ENCODE measurements around the gene CYP4F2. TPM values are rescaled to one million over a fixed set of nuclear protein-coding genes. Genes with fewer than 3 reads are reported as not detected.
"Not testable (repeated sequence)": the region's sequence is repeated elsewhere in the genome, so short reads cannot be mapped to it uniquely, and the experiment has no call there.

Gene CYP4F2
- total and polyA plus RNA-seq, 2 of the 8 experiments (the other 6 are each of a cell fraction or from before 2014, with no cell fraction given): not detected

DNA sequence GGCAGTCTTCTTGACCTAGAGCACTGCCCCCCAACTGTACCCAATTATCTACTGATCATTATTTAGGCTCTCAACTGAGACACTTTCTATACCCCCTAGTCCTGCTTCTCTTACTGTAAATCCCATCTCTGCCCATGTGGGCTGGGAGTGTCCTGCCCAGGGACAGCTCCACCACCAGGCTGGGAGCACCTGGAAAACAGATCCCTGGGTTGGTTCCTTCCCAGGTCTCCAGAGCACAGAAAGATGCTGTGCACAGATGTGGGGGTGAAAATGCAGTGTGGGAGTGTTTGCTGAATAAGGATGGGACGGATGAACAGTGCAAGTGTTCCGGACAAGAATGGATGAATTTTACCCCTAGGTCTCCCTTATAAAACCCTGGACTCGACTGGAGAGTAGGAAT is 12.7 kb downstream of the CYP4F2 start (continued):
- TF ChIP-seq NANOG (IDR thresholded peaks at IDR 0.05; ENCODE audit: insufficient read depth, low read depth, low read length, poor library complexity, severe bottlenecking) (no peak), TCF12 (IDR thresholded peaks at IDR 0.05; ENCODE audit: low read depth, low read length) (no peak)

DNA sequence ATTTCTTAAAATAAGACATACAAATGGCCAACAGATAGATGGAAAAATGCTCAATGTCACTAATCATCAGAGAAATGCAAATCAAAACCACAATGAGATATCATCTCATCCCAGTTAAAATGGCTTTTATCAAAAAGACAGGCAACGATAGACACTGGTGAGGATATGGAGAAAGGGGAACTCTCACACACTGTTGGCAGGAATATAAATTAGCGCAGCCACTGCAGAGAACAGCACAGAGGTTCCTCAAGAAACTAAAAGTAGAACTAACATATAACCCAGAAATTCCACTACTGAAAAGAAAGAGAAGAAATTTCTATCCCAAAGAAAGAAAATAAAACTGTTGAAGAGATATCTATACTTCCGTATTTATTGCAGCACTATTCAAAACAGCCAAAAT is 14.5 kb downstream of the CYP4F2 start:
- not testable (repeated sequence) for H2BK120ac ChIP-seq (replicated peaks; ENCODE audit: low read depth, low read length)

More for the DNA sequence above, 14.5 kb downstream of the CYP4F2 start:
- DNase-seq (ENCODE audit: low read depth in 1 of 2, low spot score in 2 of 2); H3K4me2 ChIP-seq (ENCODE audit: insufficient read depth in 1 of 2, low read depth in 2 of 2, low read length in 2 of 2); FAIRE-seq; H2BK5ac ChIP-seq (ENCODE audit: low read depth, low read length); H4K5ac ChIP-seq (ENCODE audit: insufficient read length, low read depth, low read length); H2AFZ ChIP-seq (ENCODE audit: low read length); H3K23me2 ChIP-seq (ENCODE audit: low read depth, low read length); H3K18ac ChIP-seq (ENCODE audit: extremely low read depth, low read length); H2AK5ac ChIP-seq (ENCODE audit: low read depth, low read length); H3K36me3 ChIP-seq (ENCODE audit: control insufficient read depth in 2 of 4, insufficient read depth in 4 of 4, low read length in 3 of 4); H4K20me1 ChIP-seq (replicated peaks in 1 of 2; ENCODE audit: control insufficient read depth in 1 of 2, insufficient read depth in 2 of 2, low read length in 2 of 2); H3K27me3 ChIP-seq (replicated peaks in 1 of 4; ENCODE audit: control insufficient read depth in 3 of 4, extremely low read depth in 1 of 4, insufficient read depth in 3 of 4, low read length in 3 of 4); H2BK12ac ChIP-seq (ENCODE audit: low read depth, low read length); H4K8ac ChIP-seq (ENCODE audit: extremely low read depth, insufficient read depth, low read length); H3K4me3 ChIP-seq (ENCODE audit: extremely low read depth in 1 of 4, insufficient read depth in 2 of 4, low read depth in 3 of 4, low read length in 4 of 4); H3K79me1 ChIP-seq (ENCODE audit: low read depth, low read length); H3K79me2 ChIP-seq (ENCODE audit: control insufficient read depth in 1 of 2, insufficient read depth in 2 of 2, low read length in 2 of 2); POLR2A ChIA-PET (ENCODE audit: partially characterized antibody); H3K4me1 ChIP-seq (replicated peaks in 1 of 4; ENCODE audit: control insufficient read depth in 3 of 4, insufficient read depth in 4 of 4, low read length in 3 of 4); H3K9ac ChIP-seq (replicated peaks in 1 of 4; ENCODE audit: extremely low read depth in 1 of 4, low read depth in 3 of 4, low read length in 3 of 4); H3K14ac ChIP-seq (ENCODE audit: insufficient read length); H4K91ac ChIP-seq (replicated peaks; ENCODE audit: insufficient read length, low read length); H3K4ac ChIP-seq (replicated peaks; ENCODE audit: insufficient read length, low read depth, low read length); H2BK15ac ChIP-seq (ENCODE audit: low read length); H3K56ac ChIP-seq (replicated peaks; ENCODE audit: insufficient read length, low read depth, low read length); H3K27ac ChIP-seq (ENCODE audit: low read depth, low read length); H3K23ac ChIP-seq (ENCODE audit: insufficient read length); H2BK20ac ChIP-seq (ENCODE audit: low read length): not testable (repeated sequence)
- WGBS, 2 experiments (ENCODE audit: extremely low coverage in 1 of 2, insufficient coverage in 1 of 2, insufficient read length in 1 of 2, insufficient replicate concordance in 2 of 2, low coverage in 1 of 2, low lambda C conversion rate in 2 of 2, missing lambda C conversion rate in 1 of 2): 92% methylated on average over 3 of the region's 3 CpGs; no CpG with 5 or more reads in 1 of the 2 experiments
- H3K9me3 ChIP-seq (ENCODE audit: insufficient read depth in 2 of 2, low read depth in 1 of 2, low read length in 1 of 2): peaks cover 57 to 62% of the 10 kb centered on the region in 2 experiments
- CTCF ChIA-PET (ENCODE audit: partially characterized antibody): interaction anchor here (0.8 kb wide), 1 partner anchor 183 kb away, joined by 3 read pairs; no protein-coding TSS in a partner anchor

Data from H1 (cell line).